ENCODE results near the gene ICE1. TPM values are rescaled to one million over a fixed set of nuclear protein-coding genes. Genes with fewer than 3 reads are reported as not detected.
"Not testable (repeated sequence)": the region's sequence is repeated elsewhere in the genome, so short reads cannot be mapped to it uniquely, and the experiment has no call there.

Gene ICE1
- total and polyA plus RNA-seq, 9 of the 15 experiments (the other 6 are each of a cell fraction or from before 2014, with no cell fraction given) = 4.9 to 47.4 (median 28.2) TPM

GRCh38 chr5:5394384-5394986 lies 28.0 kb upstream of the ICE1 start:
- H3K4me1 ChIP-seq (replicated peaks in 1 of 2; ENCODE audit: control insufficient read depth in 2 of 2, insufficient read depth in 2 of 2, low read length in 2 of 2); in situ Hi-C loops (cut with MboI); H3K4me3 ChIP-seq; BruUV-seq (replicated peaks); H3K27ac ChIP-seq (ENCODE audit: extremely low read depth, low read depth, low read length); POLR2A ChIA-PET; H3K79me2 ChIP-seq (ENCODE audit: control insufficient read depth, insufficient read depth, low read length); H4K20me1 ChIP-seq (replicated peaks; ENCODE audit: control insufficient read depth, insufficient read depth, low read length); H3K9me1 ChIP-seq (ENCODE audit: control insufficient read depth, insufficient read depth, low read length); H3K4me2 ChIP-seq (ENCODE audit: insufficient read depth, low read length); H3K27me3 ChIP-seq (ENCODE audit: control insufficient read depth in 2 of 2, insufficient read depth in 2 of 2, low read length in 2 of 2); H3K36me3 ChIP-seq (ENCODE audit: control insufficient read depth, insufficient read depth, low read length); H3K9me3 ChIP-seq (replicated peaks; ENCODE audit: control insufficient read depth, insufficient read depth, low read depth, low read length); H2AFZ ChIP-seq (ENCODE audit: low read depth, low read length); CTCF ChIA-PET (ENCODE audit: low intra/inter-chr PET ratio); H3K9ac ChIP-seq (ENCODE audit: insufficient read depth in 1 of 2, low read depth in 2 of 2, low read length in 2 of 2): not testable (repeated sequence)
- peak; percentile 92 for ATAC-seq
- FAIRE-seq = peak; percentile 82
- WGBS (ENCODE audit: insufficient coverage, low coverage, missing lambda C conversion rate) = 0% methylated on average over 6 of the region's 6 CpGs
- TF ChIP-seq, protein P1, sequence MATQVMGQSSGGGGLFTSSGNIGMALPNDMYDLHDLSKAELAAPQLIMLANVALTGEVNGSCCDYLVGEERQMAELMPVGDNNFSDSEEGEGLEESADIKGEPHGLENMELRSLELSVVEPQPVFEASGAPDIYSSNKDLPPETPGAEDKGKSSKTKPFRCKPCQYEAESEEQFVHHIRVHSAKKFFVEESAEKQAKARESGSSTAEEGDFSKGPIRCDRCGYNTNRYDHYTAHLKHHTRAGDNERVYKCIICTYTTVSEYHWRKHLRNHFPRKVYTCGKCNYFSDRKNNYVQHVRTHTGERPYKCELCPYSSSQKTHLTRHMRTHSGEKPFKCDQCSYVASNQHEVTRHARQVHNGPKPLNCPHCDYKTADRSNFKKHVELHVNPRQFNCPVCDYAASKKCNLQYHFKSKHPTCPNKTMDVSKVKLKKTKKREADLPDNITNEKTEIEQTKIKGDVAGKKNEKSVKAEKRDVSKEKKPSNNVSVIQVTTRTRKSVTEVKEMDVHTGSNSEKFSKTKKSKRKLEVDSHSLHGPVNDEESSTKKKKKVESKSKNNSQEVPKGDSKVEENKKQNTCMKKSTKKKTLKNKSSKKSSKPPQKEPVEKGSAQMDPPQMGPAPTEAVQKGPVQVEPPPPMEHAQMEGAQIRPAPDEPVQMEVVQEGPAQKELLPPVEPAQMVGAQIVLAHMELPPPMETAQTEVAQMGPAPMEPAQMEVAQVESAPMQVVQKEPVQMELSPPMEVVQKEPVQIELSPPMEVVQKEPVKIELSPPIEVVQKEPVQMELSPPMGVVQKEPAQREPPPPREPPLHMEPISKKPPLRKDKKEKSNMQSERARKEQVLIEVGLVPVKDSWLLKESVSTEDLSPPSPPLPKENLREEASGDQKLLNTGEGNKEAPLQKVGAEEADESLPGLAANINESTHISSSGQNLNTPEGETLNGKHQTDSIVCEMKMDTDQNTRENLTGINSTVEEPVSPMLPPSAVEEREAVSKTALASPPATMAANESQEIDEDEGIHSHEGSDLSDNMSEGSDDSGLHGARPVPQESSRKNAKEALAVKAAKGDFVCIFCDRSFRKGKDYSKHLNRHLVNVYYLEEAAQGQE (IDR thresholded peaks at IDR 0.05; ENCODE audit: borderline replicate concordance) = peak; percentile 76; the same call in 1 of the 2 replicates
- TF ChIP-seq, protein P1 (CRISPR knock-in tag; IDR thresholded peaks at IDR 0.05; ENCODE audit: low read depth) = not testable (repeated sequence)
- TF ChIP-seq STAG1 (CRISPR knock-in tag; IDR thresholded peaks at IDR 0.05; ENCODE audit: borderline replicate concordance) (peak; percentile 16; the same call in 1 of the 2 replicates), RAD21 (CRISPR knock-in tag; conservative IDR thresholded peaks at IDR 0.05 in 1 of 2, IDR thresholded peaks at IDR 0.05 in 1 of 2) (peak; percentile 81 to 94), ARID2 (IDR thresholded peaks at IDR 0.05) (0 out of 2 replicates have a peak, but pooled peaks have one; percentile 24), SMC3 (conservative IDR thresholded peaks at IDR 0.05; ENCODE audit: insufficient read depth, low read depth, low read length) (peak; percentile 36; the same call in 1 of the 2 replicates)
- TF ChIP-seq, protein P2, sequence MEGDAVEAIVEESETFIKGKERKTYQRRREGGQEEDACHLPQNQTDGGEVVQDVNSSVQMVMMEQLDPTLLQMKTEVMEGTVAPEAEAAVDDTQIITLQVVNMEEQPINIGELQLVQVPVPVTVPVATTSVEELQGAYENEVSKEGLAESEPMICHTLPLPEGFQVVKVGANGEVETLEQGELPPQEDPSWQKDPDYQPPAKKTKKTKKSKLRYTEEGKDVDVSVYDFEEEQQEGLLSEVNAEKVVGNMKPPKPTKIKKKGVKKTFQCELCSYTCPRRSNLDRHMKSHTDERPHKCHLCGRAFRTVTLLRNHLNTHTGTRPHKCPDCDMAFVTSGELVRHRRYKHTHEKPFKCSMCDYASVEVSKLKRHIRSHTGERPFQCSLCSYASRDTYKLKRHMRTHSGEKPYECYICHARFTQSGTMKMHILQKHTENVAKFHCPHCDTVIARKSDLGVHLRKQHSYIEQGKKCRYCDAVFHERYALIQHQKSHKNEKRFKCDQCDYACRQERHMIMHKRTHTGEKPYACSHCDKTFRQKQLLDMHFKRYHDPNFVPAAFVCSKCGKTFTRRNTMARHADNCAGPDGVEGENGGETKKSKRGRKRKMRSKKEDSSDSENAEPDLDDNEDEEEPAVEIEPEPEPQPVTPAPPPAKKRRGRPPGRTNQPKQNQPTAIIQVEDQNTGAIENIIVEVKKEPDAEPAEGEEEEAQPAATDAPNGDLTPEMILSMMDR (IDR thresholded peaks at IDR 0.05 in 2 of 3, conservative IDR thresholded peaks at IDR 0.05 in 1 of 3; ENCODE audit: insufficient read depth in 2 of 3, low read depth in 1 of 3, low read length in 3 of 3) = peak; percentile 53 to 66 (median 57)
- TF ChIP-seq, protein P3, sequence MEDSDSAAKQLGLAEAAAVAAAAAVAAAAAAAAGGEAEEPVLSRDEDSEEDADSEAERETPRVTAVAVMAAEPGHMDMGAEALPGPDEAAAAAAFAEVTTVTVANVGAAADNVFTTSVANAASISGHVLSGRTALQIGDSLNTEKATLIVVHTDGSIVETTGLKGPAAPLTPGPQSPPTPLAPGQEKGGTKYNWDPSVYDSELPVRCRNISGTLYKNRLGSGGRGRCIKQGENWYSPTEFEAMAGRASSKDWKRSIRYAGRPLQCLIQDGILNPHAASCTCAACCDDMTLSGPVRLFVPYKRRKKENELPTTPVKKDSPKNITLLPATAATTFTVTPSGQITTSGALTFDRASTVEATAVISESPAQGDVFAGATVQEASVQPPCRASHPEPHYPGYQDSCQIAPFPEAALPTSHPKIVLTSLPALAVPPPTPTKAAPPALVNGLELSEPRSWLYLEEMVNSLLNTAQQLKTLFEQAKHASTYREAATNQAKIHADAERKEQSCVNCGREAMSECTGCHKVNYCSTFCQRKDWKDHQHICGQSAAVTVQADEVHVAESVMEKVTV (CRISPR knock-in tag; IDR thresholded peaks at IDR 0.05) = peak; percentile 71
- peak in 1 of 4 experiments; percentile 62 for DNase-seq (ENCODE audit: extremely low read depth in 1 of 4, low spot score in 3 of 4)
- intact Hi-C loops (cut with micrococcal nuclease) = loop anchor here (1.0 kb wide), 2 partner anchors 101 to 253 kb away; no protein-coding TSS in a partner anchor

Measured in K562 (cell line).